ENCODE measurements around the gene TENT4B. TPM values are rescaled to one million over a fixed set of nuclear protein-coding genes. Genes with fewer than 3 reads are reported as not detected.

TENT4B gene
- total RNA-seq, 1 experiment from 2014 or later: 18.3 TPM

- Histone ChIP-seq H3K4me3 (ENCODE audit: low read depth, low read length, poor library complexity, severe bottlenecking) (no peak overlapping the region), H3K27ac (ENCODE audit: low read depth, low read length, poor library complexity, severe bottlenecking) (no peak overlapping the region), H3K9me3 (ENCODE audit: low read depth, low read length, poor library complexity, severe bottlenecking) (no peaks in the 10 kb centered on the region), H3K4me1 (ENCODE audit: insufficient read depth, low read length, poor library complexity, severe bottlenecking) (peaks cover 31% of the 10 kb centered on the region), H3K36me3 (ENCODE audit: insufficient read depth, low read length, poor library complexity, severe bottlenecking) (no peaks in the 10 kb centered on the region), H3K27me3 (replicated peaks; ENCODE audit: insufficient read depth, low read depth, low read length, poor library complexity) (no peaks in the 10 kb centered on the region)
- ChIA-PET CTCF (no interaction called here), POLR2A (ENCODE audit: low non-redundant PET) (no interaction called here)
- DNase-seq (ENCODE audit: low spot score): no peak
- TF ChIP-seq CTCF (conservative IDR thresholded peaks at IDR 0.05; ENCODE audit: low read depth, low read length) (no peak), EZH2 (IDR thresholded peaks at IDR 0.05; ENCODE audit: borderline replicate concordance, low read depth, low read length, poor library complexity, severe bottlenecking) (no peak)
- intact Hi-C loops (cut with micrococcal nuclease; ENCODE audit: unreplicated experiment): no loop called here
- no TSS peak for BruUV-seq (replicated peaks)
Observed at GRCh38 chr16:50263060-50263909, 110.2 kb downstream of the TENT4B start.

- H3K4me3 ChIP-seq (ENCODE audit: low read depth, low read length, poor library complexity, severe bottlenecking): no peak overlapping the region
- H3K27me3 ChIP-seq (replicated peaks; ENCODE audit: insufficient read depth, low read depth, low read length, poor library complexity): no peaks in the 10 kb centered on the region
- no peaks in the 10 kb centered on the region for H3K36me3 ChIP-seq (ENCODE audit: insufficient read depth, low read length, poor library complexity, severe bottlenecking)
- no peak overlapping the region for H3K27ac ChIP-seq (ENCODE audit: low read depth, low read length, poor library complexity, severe bottlenecking)
- DNase-seq (ENCODE audit: low spot score): no peak
- H3K9me3 ChIP-seq (ENCODE audit: low read depth, low read length, poor library complexity, severe bottlenecking): no peaks in the 10 kb centered on the region
- no TSS peak for BruUV-seq (replicated peaks)
- ChIA-PET POLR2A (ENCODE audit: low non-redundant PET) (no interaction called here), CTCF (no interaction called here)
- TF ChIP-seq EZH2 (IDR thresholded peaks at IDR 0.05; ENCODE audit: borderline replicate concordance, low read depth, low read length, poor library complexity, severe bottlenecking): no peak
- TF ChIP-seq CTCF (conservative IDR thresholded peaks at IDR 0.05; ENCODE audit: low read depth, low read length): no peak
- intact Hi-C loops (cut with micrococcal nuclease; ENCODE audit: unreplicated experiment): no loop called here
- H3K4me1 ChIP-seq (ENCODE audit: insufficient read depth, low read length, poor library complexity, severe bottlenecking): peaks cover 31% of the 10 kb centered on the region
Observed at GRCh38 chr16:50263940-50264929, 111.1 kb downstream of the TENT4B start.

- ChIA-PET CTCF (no interaction called here), POLR2A (ENCODE audit: low non-redundant PET) (no interaction called here)
- H3K4me1 ChIP-seq (ENCODE audit: insufficient read depth, low read length, poor library complexity, severe bottlenecking): peaks cover 22% of the 10 kb centered on the region
Observed at GRCh38 chr16:50265260-50265659, 112.2 kb downstream of the TENT4B start.

More at GRCh38 chr16:50265260-50265659, 112.2 kb downstream of the TENT4B start:
- Histone ChIP-seq H3K27ac (ENCODE audit: low read depth, low read length, poor library complexity, severe bottlenecking) (no peak overlapping the region), H3K9me3 (ENCODE audit: low read depth, low read length, poor library complexity, severe bottlenecking) (no peaks in the 10 kb centered on the region), H3K27me3 (replicated peaks; ENCODE audit: insufficient read depth, low read depth, low read length, poor library complexity) (no peaks in the 10 kb centered on the region), H3K36me3 (ENCODE audit: insufficient read depth, low read length, poor library complexity, severe bottlenecking) (no peaks in the 10 kb centered on the region), H3K4me3 (ENCODE audit: low read depth, low read length, poor library complexity, severe bottlenecking) (no peak overlapping the region)
- intact Hi-C loops (cut with micrococcal nuclease; ENCODE audit: unreplicated experiment): no loop called here
- DNase-seq (ENCODE audit: low spot score): no peak
- TF ChIP-seq EZH2 (IDR thresholded peaks at IDR 0.05; ENCODE audit: borderline replicate concordance, low read depth, low read length, poor library complexity, severe bottlenecking) (no peak), CTCF (conservative IDR thresholded peaks at IDR 0.05; ENCODE audit: low read depth, low read length) (peak; percentile 29; the same call in 1 of the 2 replicates)
- BruUV-seq (replicated peaks): no TSS peak
